Fibroblast of lung (primary cell): ENCODE data around the gene UBXN2A.

Experiments
- EZH2 ChIP-seq: IDR thresholded peaks from 2 replicates; pipeline ENCODE4 v1.5.1; 2012; ENCODE audit warnings: low read length, control low read depth, mild to moderate bottlenecking; ENCODE audit errors: missing control alignments
- TF ChIP-seq, protein P1 (sequence below), 2 donors: IDR thresholded peaks in 1 of 2; conservative IDR thresholded peaks in 1 of 2; 1 replicate in 1 of 2; 2 replicates in 1 of 2; pipeline ENCODE4 v1.5.1; 2011 to 2012; ENCODE audit warnings: low read length in 2 of 2, control low read depth in 1 of 2, inconsistent platforms in 1 of 2, low read depth in 1 of 2, mild to moderate bottlenecking in 1 of 2

DNA sequence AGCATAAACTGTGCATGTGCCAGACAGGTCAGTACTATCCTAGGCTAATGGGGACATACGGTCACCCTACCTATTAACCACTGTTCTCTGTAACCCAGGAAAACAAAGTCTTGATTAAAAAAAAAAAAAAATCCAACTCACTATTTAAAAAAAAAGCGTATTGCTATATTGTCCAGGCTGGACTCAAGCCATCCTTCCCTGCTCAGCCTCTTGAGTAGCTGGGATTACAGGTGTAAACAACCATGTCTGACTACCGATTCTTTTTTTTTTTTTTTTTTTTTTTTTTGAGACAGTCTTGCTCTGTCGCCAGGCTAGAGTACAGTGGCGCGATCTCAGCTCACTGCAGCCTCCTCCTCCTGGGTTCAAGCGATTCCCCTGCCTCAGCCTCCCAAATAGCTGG lies 24.9 kb upstream of the UBXN2A start:
- TF ChIP-seq, protein P1, sequence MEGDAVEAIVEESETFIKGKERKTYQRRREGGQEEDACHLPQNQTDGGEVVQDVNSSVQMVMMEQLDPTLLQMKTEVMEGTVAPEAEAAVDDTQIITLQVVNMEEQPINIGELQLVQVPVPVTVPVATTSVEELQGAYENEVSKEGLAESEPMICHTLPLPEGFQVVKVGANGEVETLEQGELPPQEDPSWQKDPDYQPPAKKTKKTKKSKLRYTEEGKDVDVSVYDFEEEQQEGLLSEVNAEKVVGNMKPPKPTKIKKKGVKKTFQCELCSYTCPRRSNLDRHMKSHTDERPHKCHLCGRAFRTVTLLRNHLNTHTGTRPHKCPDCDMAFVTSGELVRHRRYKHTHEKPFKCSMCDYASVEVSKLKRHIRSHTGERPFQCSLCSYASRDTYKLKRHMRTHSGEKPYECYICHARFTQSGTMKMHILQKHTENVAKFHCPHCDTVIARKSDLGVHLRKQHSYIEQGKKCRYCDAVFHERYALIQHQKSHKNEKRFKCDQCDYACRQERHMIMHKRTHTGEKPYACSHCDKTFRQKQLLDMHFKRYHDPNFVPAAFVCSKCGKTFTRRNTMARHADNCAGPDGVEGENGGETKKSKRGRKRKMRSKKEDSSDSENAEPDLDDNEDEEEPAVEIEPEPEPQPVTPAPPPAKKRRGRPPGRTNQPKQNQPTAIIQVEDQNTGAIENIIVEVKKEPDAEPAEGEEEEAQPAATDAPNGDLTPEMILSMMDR (conservative IDR thresholded peaks at IDR 0.05 in 1 of 2, IDR thresholded peaks at IDR 0.05 in 1 of 2; ENCODE audit: low read depth in 1 of 2, low read length in 2 of 2), result no peak
- TF ChIP-seq EZH2, result no peak
